Small intestine (tissue), 7 donors: ENCODE results near the gene DPH1. TPM values are rescaled to one million over a fixed set of nuclear protein-coding genes. Genes with fewer than 3 reads are reported as not detected.
A peak's percentile ranks its signal among the peaks of the same experiment; 100 is the strongest.

Experiments
- DNase-seq, 2 donors: peaks; one replicate each; pipeline versions ENCODE4 v3.0.0 to v3.0.0-alpha.2; 2013
- FAIRE-seq: peaks from 2 replicates; lab custom pipeline; 2012; peaks lifted over from hg19 to GRCh38; lab: Jason Lieb, UNC
- H3K27ac ChIP-seq, 3 donors: one replicate each; pipeline ENCODE4 v1.5.1; 2013; ENCODE audit warnings: low read length in 2 of 3, mild to moderate bottlenecking in 2 of 3, control low read depth in 1 of 3, inconsistent platforms in 1 of 3, low read depth in 1 of 3, moderate library complexity in 1 of 3
- H3K27me3 ChIP-seq, 3 donors: one replicate each; pipeline ENCODE4 v1.6.1; 2013; ENCODE audit warnings: low read length in 3 of 3, inconsistent platforms in 1 of 3; ENCODE audit not compliant: control insufficient read depth in 3 of 3, insufficient read depth in 3 of 3
- H3K36me3 ChIP-seq, 3 donors: one replicate each; pipeline ENCODE4 v1.6.1; 2013; ENCODE audit warnings: low read length in 3 of 3, inconsistent platforms in 1 of 3, low read depth in 1 of 3, mild to moderate bottlenecking in 1 of 3, moderate library complexity in 1 of 3; ENCODE audit not compliant: control insufficient read depth in 3 of 3, insufficient read depth in 2 of 3
- H3K4me1 ChIP-seq, 3 donors: one replicate each; pipeline ENCODE4 v1.6.1; 2013; ENCODE audit warnings: low read length in 2 of 3, inconsistent platforms in 1 of 3, low read depth in 1 of 3, mild to moderate bottlenecking in 1 of 3, moderate library complexity in 1 of 3; ENCODE audit not compliant: control insufficient read depth in 3 of 3, insufficient read depth in 2 of 3
- H3K4me3 ChIP-seq, 3 donors: one replicate each; pipeline ENCODE4 v1.5.1; 2013; ENCODE audit warnings: low read length in 3 of 3, control low read depth in 1 of 3, inconsistent platforms in 1 of 3, low read depth in 1 of 3, mild to moderate bottlenecking in 1 of 3, moderate library complexity in 1 of 3
- H3K9me3 ChIP-seq, 2 donors: one replicate each; pipeline ENCODE4 v1.6.1; 2013; ENCODE audit warnings: low read depth in 1 of 2, low read length in 1 of 2; ENCODE audit not compliant: control insufficient read depth in 2 of 2, insufficient read depth in 1 of 2
- WGBS, 3 donors: extraction: QIAGEN DNeasy Blood & Tissue Kit; methylation state at CpG; one replicate each; pipeline ENCODE4 v1.1.7; 2013; 5-methylcytosine and 5-hydroxymethylcytosine counted together
- polyA plus RNA-seq, 4 donors: library from polyadenylated mRNA; stranded (reverse) in 3 of 4; unstranded in 1 of 4; fragments of 200-250 nt in 3 of 4; fragments of 120-200 nt in 1 of 4; gene quantifications; one replicate each; pipeline versions ENCODE4 v1.2.1 to v1.2.3, GENCODE V29; 2013
- donor health status: healthy with polysubstance abuse.
- donor health status: control.
- donor health status: control.
- donor health status: Bipolar disorder and iron deficiency.
- donor health status: healthy.

Gene DPH1
- polyA plus RNA-seq, 4 donors = 11.6 to 40.2 (median 15.8) TPM

DNA sequence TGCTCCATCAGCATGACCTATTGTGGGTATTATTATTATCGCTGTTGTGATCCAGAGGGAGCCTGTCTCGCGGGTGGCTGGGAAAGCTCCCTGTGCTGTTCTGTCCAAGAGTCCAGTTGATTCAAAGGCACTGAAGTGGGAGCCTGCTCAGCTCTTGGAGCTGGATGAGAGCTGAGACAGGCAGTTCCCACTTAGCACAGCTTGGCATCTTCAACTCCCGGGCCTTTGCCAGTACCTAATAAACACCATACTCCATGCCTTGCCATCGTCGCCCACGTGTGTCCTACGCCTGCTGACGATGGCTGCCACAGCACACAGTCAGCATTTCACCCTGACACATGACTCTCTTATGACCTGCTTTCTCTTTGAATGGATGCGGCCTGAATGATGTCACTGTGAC, 37.4 kb upstream of the DPH1 start:
- Histone ChIP-seq H3K27ac (no peak overlapping the region), H3K27me3 (no peaks in the 10 kb centered on the region), H3K4me1 (peaks cover 0 to 14% (median 0%) of the 10 kb centered on the region in 3 donors), H3K9me3 (no peaks in the 10 kb centered on the region), H3K36me3 (no peaks in the 10 kb centered on the region), H3K4me3 (no peak overlapping the region)
- WGBS, 3 donors = 84 to 85% (median 84%) methylated on average over 9 to 10 of the region's 10 CpGs
- FAIRE-seq (no peak), DNase-seq (no peak)

- peaks cover 0 to 3% (median 0%) of the 10 kb centered on the region in 3 donors for H3K36me3 ChIP-seq
- H3K4me3 ChIP-seq = no peak overlapping the region
- H3K27me3 ChIP-seq = peaks cover 0 to 2% (median 0%) of the 10 kb centered on the region in 3 donors
- WGBS, 3 donors = 85 to 93% (median 87%) methylated on average over 4 of the region's 4 CpGs
- peaks cover 0 to 26% (median 0%) of the 10 kb centered on the region in 3 donors for H3K4me1 ChIP-seq
- H3K9me3 ChIP-seq = no peaks in the 10 kb centered on the region
- FAIRE-seq (no peak), DNase-seq (no peak)
- peak overlapping the region in 1 of 3 donors; percentile 70 for H3K27ac ChIP-seq
These were observed 35.2 kb upstream of the DPH1 start for GRCh38 chr17:1994707-1995106.

DNA sequence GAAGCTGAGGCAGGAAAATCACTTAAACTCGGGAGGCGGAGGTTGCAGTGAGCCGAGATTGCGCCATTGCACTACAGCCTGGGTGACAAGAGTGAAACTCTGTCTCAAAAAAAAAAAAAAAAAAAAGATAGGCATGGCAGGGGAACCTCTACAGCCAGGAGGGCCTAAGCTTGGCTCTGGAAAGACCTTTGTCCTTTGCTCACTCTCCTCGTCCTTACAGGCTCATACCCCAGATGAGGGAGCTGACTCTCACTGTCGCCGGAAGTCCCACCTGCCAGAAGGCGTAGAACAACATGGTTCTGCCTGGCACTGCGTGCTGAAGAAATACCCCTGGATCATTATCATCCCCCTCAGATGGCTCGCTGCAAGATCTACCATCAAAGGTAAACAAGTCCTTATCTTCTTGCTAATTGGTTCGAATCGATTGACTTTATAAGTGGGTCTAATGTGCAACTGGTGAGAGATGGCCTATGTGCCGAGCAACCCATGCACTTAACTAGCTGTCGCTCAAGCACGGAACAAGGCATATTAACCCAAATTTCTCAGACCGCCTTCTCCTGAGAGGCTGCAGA, 34.5 kb upstream of the DPH1 start:
- 22 to 73% (median 51%) methylated on average over 14 to 16 of the region's 16 CpGs for WGBS, 3 donors
- H3K9me3 ChIP-seq = no peaks in the 10 kb centered on the region
- peak overlapping the region in 2 of 3 donors; percentile 13 to 56 for H3K4me3 ChIP-seq
- DNase-seq (peak; percentile 87 to 89), FAIRE-seq (no peak)
- H3K4me1 ChIP-seq = peaks cover 0 to 32% (median 0%) of the 10 kb centered on the region in 3 donors
- peaks cover 0 to 2% (median 0%) of the 10 kb centered on the region in 3 donors for H3K27me3 ChIP-seq
- peaks cover 0 to 9% (median 0%) of the 10 kb centered on the region in 3 donors for H3K36me3 ChIP-seq
- H3K27ac ChIP-seq = peak overlapping the region; percentile 3 to 79 (median 28)

- peaks cover 0 to 2% (median 0%) of the 10 kb centered on the region in 3 donors for H3K27me3 ChIP-seq
- DNase-seq (peak in 1 of 2 donors; percentile 72), FAIRE-seq (no peak)
- peak overlapping the region in 2 of 3 donors; percentile 13 to 56 for H3K4me3 ChIP-seq
- peaks cover 0 to 32% (median 0%) of the 10 kb centered on the region in 3 donors for H3K4me1 ChIP-seq
- WGBS, 3 donors = 43 to 69% (median 58%) methylated on average over 14 of the region's 14 CpGs
- H3K27ac ChIP-seq = peak overlapping the region; percentile 3 to 79 (median 28)
- peaks cover 0 to 16% (median 0%) of the 10 kb centered on the region in 3 donors for H3K36me3 ChIP-seq
- no peaks in the 10 kb centered on the region for H3K9me3 ChIP-seq
These were observed 33.8 kb upstream of the DPH1 start for GRCh38 chr17:1995907-1996799.

GRCh38 chr17:1996800-1997288, 33.1 kb upstream of the DPH1 start:
- FAIRE-seq (no peak), DNase-seq (no peak)

DNA sequence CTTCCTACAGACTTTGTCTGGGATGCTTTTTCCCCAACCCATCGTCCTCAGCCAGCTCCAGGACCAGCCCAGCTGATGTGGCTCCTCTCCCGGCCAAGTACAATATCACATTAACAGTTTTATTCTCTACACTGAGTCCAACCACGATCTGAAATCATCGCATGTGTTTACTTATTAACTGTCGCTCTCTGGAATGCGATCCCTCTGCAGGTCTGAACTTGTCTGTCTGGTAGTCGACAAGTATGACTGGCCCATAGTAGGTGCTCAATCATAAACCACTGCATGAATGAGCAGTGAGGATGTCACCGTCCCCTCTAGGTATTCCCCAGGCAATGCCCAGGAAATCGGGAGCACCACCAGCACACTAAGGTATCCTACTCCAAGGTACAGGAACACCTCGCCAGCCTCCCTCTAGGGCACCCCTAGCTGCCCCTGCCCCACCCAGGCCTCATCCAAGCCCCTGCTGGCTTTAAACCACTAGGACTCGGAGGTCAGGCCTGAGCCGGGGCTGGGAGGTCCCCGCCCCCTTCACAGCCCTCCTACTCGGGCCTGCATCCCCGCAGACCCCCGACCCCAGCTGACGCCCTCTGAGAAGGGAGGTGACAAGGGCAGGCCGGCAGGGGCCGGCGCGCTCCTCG, 32.5 kb upstream of the DPH1 start:
- peaks cover 0 to 22% (median 0%) of the 10 kb centered on the region in 3 donors for H3K36me3 ChIP-seq
- H3K27me3 ChIP-seq = peaks cover 0 to 2% (median 0%) of the 10 kb centered on the region in 3 donors
- FAIRE-seq = no peak
- 18 to 42% (median 22%) methylated on average over 19 to 22 of the region's 22 CpGs for WGBS, 3 donors
- H3K4me1 ChIP-seq = peaks cover 0 to 32% (median 0%) of the 10 kb centered on the region in 3 donors
- H3K27ac ChIP-seq = peak overlapping the region in 2 of 3 donors; percentile 39 to 79
- peak; percentile 80 to 81 for DNase-seq
- H3K9me3 ChIP-seq = no peaks in the 10 kb centered on the region
- peak overlapping the region in 2 of 3 donors; percentile 56 to 65 for H3K4me3 ChIP-seq

More at GRCh38 chr17:1996800-1997288, 33.1 kb upstream of the DPH1 start:
- H3K27me3 ChIP-seq = peaks cover 0 to 2% (median 0%) of the 10 kb centered on the region in 3 donors
- peak overlapping the region in 1 of 3 donors; percentile 56 for H3K4me3 ChIP-seq
- H3K27ac ChIP-seq = peak overlapping the region in 1 of 3 donors; percentile 79
- H3K4me1 ChIP-seq = peaks cover 0 to 32% (median 0%) of the 10 kb centered on the region in 3 donors
- peaks cover 0 to 21% (median 0%) of the 10 kb centered on the region in 3 donors for H3K36me3 ChIP-seq
- H3K9me3 ChIP-seq = no peaks in the 10 kb centered on the region
- WGBS, 3 donors = 79 to 87% (median 83%) methylated on average over 9 of the region's 9 CpGs

GRCh38 chr17:1997927-1998742, 31.8 kb upstream of the DPH1 start:
- Histone ChIP-seq H3K9me3 (no peaks in the 10 kb centered on the region), H3K27me3 (peaks cover 0 to 2% (median 0%) of the 10 kb centered on the region in 3 donors), H3K4me3 (peak overlapping the region; percentile 14 to 65 (median 56)), H3K4me1 (peaks cover 0 to 32% (median 0%) of the 10 kb centered on the region in 3 donors), H3K36me3 (peaks cover 0 to 29% (median 0%) of the 10 kb centered on the region in 3 donors), H3K27ac (peak overlapping the region; percentile 8 to 79 (median 59))
- FAIRE-seq = no peak
- DNase-seq = peak; percentile 90 to 96
- 3 to 4% (median 4%) methylated on average over 63 to 92 of the region's 92 CpGs for WGBS, 3 donors
